Activated T-cell treated with anti-CD3 and anti-CD28 coated beads for 48 hours (primary cell): ENCODE data around the gene CXCL10.
"Not testable (repeated sequence)": the region's sequence is repeated elsewhere in the genome, so short reads cannot be mapped to it uniquely, and the experiment has no call there.

Experiments used
- DNase-seq: peaks from one replicate; pipeline ENCODE4 v3.0.0-alpha.2; 2020; ENCODE audit warnings: low read depth

Gene CXCL10

GRCh38 chr4:76023389-76023788 lies at the start of gene CXCL10:
Gene CXCL10, minus strand, starts transcription at chr4:76023497. Its CDS starts 66 bp downstream, at chr4:76023431.
- no peak for DNase-seq

DNA sequence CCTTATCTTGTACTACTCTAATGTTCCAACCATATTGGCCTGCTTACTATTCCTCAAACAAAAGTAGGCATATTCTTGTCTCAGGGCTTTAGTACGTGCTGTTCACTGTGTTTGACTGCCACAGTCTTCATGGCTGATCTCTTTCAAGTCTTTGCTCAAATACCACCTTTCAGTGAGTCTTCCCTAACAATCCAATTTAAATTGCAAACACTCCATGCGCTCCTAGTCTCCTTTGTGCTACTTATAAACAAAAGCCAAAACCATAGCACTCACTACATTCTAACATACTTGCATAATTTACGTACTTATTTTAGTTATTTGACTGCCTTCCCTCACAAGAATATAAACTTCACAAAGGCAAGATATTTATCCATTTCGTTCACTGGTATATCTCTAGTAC lies 49.5 kb upstream of the CXCL10 start:
- DNase-seq: no peak

- peak; percentile 52 for DNase-seq
These were observed 44.5 kb upstream of the CXCL10 start for GRCh38 chr4:76067652-76068286.

DNA sequence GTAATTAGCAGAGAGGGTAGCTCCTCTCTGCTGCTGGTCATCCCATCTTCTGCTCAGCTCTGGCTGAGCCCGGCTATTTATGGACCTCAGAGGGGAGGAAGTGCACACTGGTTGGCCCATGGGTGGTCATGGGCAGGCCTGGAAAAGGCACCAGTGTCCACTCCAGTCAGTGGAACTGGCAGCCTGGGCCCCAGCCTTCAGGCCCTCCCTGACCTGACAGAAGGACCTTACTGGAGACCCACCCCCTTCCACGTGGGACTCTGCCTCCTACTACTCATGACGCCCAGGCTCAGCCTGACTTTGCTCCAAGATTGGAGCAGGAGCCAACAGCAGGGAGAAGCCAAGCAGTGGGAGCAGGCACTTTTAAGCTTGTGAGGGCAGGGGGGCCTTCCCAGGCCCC lies 43.2 kb upstream of the CXCL10 start:
- no peak for DNase-seq

- no peak for DNase-seq
These were observed 38.7 kb upstream of the CXCL10 start for GRCh38 chr4:76061982-76062381.

DNA sequence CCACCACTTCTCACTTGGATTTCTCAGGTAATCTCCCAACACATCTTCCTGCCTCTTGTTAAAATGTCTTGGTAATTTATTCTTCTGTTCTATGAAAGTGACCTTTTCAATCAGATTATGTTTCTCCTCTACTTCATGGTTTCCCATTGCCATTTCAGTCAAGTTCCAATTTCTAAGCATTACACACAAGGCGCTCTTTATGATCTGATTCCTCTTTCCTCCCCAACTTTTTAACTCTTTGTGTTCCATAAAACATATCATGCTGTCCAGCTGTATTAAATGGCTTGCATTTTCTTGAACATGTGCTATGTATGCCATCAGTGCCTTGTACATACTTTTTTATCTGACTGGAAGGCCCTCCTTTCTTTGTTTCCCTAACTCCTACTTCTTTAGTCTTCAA lies 38.1 kb upstream of the CXCL10 start:
- no peak for DNase-seq

DNA sequence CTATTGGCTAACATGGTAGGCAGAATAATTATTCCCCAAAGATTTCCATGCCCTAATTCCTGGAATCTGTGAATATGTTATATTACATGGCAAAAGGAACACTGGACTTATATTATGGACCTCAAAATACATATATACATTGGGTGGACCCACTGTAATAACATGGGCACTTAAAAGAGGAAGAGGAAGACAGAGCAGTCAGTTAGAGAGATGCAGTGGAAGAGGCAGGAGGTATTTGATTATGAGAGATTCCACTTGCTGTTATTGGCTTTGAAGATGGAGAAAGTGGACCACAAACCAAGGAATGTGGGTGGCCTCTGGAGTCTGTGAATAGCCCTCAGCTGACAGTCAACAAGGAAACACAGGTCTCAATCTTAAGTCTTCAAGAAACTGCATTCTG lies 37.2 kb upstream of the CXCL10 start:
- DNase-seq: no peak

DNA sequence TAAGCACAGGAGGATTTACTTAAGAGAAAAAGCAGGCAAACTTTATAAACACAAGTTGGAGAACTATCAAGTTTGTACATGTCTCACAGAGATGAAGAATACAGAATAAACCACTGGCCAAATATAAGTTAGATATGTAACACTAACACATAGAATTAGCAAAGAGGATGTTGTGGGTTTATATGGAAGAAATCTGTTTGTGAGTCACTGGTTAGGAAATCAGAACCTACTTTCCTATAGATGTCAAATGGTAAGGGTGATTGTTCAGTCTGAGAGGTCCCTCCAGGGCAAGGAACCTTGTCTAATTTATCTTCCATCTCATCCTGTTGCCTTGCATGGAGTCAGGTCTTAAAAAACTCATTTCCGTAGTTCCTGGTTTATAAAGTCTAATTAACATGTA lies 36.5 kb upstream of the CXCL10 start:
- DNase-seq: no peak

- no peak for DNase-seq
These were observed 35.7 kb upstream of the CXCL10 start for GRCh38 chr4:76058888-76059426.

DNA sequence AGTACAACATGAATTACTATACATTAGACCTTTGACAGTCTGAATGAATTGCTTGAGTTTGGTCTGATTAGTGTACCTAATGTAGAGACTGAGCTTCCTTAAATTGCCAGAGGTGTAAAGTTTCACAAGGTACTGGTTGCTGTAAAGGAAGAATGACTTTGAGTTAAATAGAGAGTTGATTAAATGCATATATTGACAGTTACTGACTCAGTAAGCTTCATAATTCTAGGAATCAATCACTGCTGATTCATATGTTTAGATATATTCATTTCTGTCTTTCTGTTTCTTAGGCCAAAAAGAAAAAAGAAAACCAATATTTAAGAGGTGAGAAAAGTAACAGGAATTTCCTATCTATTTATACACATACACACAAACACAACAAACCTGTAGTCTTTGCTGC lies 35.0 kb upstream of the CXCL10 start:
- DNase-seq: no peak

GRCh38 chr4:76055421-76055820 lies 32.1 kb upstream of the CXCL10 start:
- no peak for DNase-seq

DNA sequence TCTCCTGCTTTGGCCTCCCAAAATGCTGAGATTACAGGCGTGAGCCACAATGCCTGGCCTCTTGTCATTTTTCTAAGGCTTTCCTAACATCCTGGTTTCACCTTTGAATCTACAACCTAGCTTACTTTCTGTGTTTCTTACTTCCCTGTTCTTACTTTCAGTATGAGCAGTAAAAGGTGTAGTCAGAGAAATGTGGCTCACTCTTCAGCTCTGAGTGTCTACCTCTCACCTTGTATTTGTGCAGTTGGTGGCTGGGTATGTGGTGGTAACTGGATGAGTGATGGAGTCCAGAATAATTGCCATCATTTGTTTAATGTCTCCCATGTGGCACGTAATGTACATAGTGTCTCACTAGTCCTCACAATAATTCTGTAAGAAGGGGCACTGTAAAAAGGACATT lies 31.7 kb upstream of the CXCL10 start:
- no peak for DNase-seq

DNA sequence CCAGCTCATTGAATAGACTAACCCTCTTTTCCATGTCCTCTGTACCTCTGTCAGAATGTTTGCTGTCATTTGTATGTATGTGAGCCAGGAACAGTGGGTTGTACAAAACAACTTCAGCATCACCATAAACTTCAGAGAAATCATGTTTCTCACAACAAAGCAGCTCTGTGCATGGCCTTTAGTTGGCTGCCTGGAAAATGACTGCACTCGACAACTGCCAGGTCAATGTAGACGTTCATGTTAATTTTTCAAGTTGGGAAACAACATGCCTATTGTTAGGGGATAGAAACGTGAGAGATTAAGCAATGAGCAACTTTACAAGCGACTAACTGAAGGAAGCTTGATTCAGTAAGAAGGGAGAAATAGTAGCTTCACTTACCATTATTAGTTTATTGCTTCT lies 30.4 kb upstream of the CXCL10 start:
- DNase-seq: no peak

- not testable (repeated sequence) for DNase-seq
These were observed 27.3 kb upstream of the CXCL10 start for GRCh38 chr4:76050560-76051050.

GRCh38 chr4:76049860-76050416 lies 26.6 kb upstream of the CXCL10 start:
- DNase-seq: not testable (repeated sequence)

GRCh38 chr4:76044686-76045085 lies 21.4 kb upstream of the CXCL10 start:
- not testable (repeated sequence) for DNase-seq

DNA sequence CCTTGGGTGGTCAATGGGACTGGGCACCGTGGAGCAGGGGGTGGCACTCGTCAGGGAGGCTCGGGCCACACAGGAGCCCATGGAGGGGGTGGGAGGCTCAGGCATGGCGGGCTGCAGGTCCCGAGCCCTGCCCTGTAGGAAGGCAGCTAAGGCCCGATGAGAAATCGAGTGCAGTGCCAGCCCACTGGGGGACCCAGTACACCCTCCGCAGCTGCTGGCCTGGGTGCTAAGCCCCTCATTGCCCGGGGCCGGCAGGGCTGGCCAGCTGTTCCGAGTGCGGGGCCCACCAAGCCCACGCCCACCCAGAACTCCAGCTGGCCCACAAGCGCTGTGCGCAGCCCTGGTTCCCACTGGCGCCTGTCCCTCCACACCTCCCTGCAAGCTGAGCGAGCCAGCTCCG lies 20.0 kb upstream of the CXCL10 start:
- not testable (repeated sequence) for DNase-seq

DNA sequence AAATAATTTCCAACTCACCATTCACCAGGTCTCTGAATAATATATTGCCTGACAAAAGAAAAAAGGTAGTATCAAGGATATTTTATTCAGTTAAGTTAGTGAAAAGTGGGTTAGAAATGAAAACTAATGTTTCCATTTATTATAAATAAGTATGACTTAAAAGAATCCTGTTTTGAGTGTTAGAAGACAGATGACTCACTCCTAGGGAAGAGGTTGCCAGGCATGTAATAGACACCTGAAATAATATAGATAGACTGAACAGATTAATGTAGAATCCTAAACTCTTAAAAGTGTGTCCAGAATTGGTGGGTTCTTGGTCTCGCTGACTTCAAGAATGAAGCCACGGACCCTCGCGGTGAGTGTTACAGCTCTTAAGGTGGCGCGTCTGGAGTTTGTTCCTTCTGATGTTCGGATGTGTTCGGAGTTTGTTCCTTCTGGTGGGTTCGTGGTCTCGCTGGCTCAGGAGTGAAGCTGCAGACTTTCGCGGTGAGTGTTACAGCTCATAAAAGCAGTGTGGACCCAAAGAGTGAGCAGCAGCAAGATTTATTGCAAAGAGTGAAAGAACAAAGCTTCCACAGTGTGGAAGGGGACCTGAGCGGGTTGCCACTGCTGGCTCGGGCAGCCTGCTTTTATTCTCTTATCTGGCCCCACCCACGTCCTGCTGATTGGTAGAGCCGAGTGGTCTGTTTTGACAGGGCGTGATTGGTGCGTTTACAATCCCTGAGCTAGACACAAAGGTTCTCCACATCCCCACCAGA lies 19.1 kb upstream of the CXCL10 start:
- not testable (repeated sequence) for DNase-seq

DNA sequence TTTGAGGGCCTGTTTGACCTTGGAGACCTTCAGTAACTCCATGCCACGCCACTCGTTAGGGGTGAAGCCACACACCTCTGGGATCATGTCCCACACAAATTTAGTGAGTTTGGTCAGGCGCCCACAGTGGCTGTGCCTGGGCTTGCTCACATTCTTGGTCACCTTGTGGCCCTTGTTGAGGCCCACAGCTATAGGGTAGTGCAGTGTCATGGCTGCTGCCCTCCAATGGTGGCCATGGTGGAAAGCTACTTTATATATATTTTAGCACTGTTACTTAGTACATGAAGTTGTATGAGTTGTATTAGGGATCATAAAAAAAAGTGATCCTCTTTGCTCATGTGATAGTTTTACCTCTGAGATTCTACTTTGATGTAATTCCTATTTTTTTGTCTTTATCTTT lies 13.6 kb upstream of the CXCL10 start:
- no peak for DNase-seq

- no peak for DNase-seq
These were observed 12.6 kb upstream of the CXCL10 start, which contains the start of gene CXCL11 for GRCh38 chr4:76035799-76036380. Gene CXCL11, minus strand, starts transcription at chr4:76036070. Its CDS starts 83 bp downstream, at chr4:76035987.

GRCh38 chr4:76035141-76035540 lies 11.8 kb upstream of the CXCL10 start:
- no peak for DNase-seq

- DNase-seq: no peak
These were observed 6.0 kb upstream of the CXCL10 start for GRCh38 chr4:76029300-76029699.
